AG04450 (cell line): ENCODE measurements around the gene NPTX1. TPM values are rescaled to one million over a fixed set of nuclear protein-coding genes. Genes with fewer than 3 reads are reported as not detected.
A peak's percentile ranks its signal among the peaks of the same experiment; 100 is the strongest.

Experiments used
- CTCF ChIA-PET: fragments of 300-600, 350-600 bp; formaldehyde crosslinking; extraction: SDS; loops from one replicate; lab custom pipeline; 2022; ENCODE audit warnings: antibody characterized with exemption, inconsistent platforms; lab: Charles Lee
- POLR2A ChIA-PET: fragments of 350-600 bp; formaldehyde crosslinking; extraction: SDS; loops from one replicate; lab custom pipeline; 2021; ENCODE audit warnings: antibody characterized with exemption, inconsistent platforms; lab: Yijun Ruan, JAX
- DNase-seq: peaks from one replicate; pipeline ENCODE4 v3.0.0-alpha.2; 2011; ENCODE audit warnings: low read depth, low spot score
- H3K27ac ChIP-seq: one replicate; pipeline ENCODE4 v1.5.1; 2012; ENCODE audit warnings: low read depth, low read length, control low read depth
- H3K27me3 ChIP-seq: one replicate; pipeline ENCODE4 v1.6.0; 2012; ENCODE audit warnings: low read length; ENCODE audit not compliant: control insufficient read depth, insufficient read depth
- H3K4me3 ChIP-seq: 2 replicates; pipeline ENCODE4 v1.5.1; 2011; ENCODE audit warnings: mild to moderate bottlenecking, low read depth, low read length, control low read depth
- H3K9me3 ChIP-seq: 2 replicates; pipeline ENCODE4 v1.5.1; 2012; ENCODE audit warnings: low read length; ENCODE audit not compliant: control insufficient read depth, insufficient read depth
- polyA plus RNA-seq: library from polyadenylated mRNA; depleted of rRNA; stranded (reverse); fragments of >200 nt; gene quantifications from 2 replicates; pipeline ENCODE4 v1.2.3, GENCODE V29; 2011
- TF ChIP-seq, protein P1 (sequence below): IDR thresholded peaks from 2 replicates; pipeline ENCODE4 v1.5.1; 2011; ENCODE audit warnings: low read depth, low read length, control low read depth, inconsistent platforms

NPTX1 gene
- polyA plus RNA-seq, 1 experiment = 6.5 TPM

DNA sequence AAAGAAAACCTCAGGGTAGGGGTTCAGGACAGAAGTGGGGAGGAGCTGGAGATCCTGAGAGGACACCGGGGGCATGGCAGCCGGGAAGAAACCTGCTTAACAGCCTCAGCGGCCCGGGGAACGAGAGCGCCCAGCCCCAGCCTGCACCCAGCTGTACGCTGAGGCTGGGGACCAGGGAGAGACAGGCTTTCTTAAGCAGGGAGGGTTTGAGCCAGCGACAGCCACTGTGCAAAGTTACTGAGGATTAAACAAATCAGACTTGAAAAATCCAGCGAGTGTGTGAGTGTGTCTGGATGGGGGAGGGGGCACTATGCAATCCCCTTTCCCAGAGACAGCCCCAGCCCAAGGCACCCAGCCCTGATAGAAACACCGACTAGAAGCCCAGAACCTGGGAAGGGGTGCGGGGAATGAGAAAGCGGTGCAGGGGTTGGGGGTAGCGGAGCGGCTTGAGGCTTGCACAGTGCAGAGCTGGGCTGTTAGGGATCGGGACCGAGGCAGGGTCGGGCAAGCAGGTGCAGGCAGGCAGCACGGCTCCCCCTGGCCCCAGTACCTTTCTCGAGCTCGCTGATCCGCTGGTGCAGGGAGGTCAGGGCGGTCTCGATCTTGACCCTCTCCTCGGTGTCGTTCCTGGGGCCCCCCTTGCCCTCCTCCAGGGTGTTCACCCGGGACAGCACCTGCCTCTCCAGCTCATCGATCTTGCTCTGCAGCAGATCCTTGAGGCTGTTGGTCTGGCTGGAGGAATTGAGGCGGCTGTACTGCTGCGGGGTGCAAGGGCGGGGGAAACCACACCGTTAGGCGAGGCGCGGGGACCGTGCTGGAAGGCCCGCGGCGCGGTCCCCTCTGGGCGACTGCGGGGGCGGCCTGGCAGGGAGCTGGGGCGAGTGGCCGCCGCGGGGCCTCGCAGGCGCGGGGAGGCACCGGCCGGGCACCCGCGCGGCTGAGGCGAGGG is 1.2 kb downstream of the NPTX1 start:
- Histone ChIP-seq H3K9me3 (no peaks in the 10 kb centered on the region; the same call in 1 of the 2 replicates), H3K27ac (no peak overlapping the region), H3K4me3 (peak overlapping the region; percentile 29), H3K27me3 (peaks cover 69% of the 10 kb centered on the region)
- TF ChIP-seq, protein P1, sequence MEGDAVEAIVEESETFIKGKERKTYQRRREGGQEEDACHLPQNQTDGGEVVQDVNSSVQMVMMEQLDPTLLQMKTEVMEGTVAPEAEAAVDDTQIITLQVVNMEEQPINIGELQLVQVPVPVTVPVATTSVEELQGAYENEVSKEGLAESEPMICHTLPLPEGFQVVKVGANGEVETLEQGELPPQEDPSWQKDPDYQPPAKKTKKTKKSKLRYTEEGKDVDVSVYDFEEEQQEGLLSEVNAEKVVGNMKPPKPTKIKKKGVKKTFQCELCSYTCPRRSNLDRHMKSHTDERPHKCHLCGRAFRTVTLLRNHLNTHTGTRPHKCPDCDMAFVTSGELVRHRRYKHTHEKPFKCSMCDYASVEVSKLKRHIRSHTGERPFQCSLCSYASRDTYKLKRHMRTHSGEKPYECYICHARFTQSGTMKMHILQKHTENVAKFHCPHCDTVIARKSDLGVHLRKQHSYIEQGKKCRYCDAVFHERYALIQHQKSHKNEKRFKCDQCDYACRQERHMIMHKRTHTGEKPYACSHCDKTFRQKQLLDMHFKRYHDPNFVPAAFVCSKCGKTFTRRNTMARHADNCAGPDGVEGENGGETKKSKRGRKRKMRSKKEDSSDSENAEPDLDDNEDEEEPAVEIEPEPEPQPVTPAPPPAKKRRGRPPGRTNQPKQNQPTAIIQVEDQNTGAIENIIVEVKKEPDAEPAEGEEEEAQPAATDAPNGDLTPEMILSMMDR = no peak
- DNase-seq = no peak
- ChIA-PET CTCF (interaction anchor here (0.7 kb wide), 1 partner anchor 272 kb away, joined by 8 read pairs; no protein-coding TSS in a partner anchor), POLR2A (interaction anchor here (0.6 kb wide), 1 partner anchor 56 kb away, joined by 3 read pairs; no protein-coding TSS in a partner anchor)

- ChIA-PET POLR2A (no interaction called here), CTCF (interaction anchor here (0.7 kb wide), 1 partner anchor 273 kb away, joined by 8 read pairs; no protein-coding TSS in a partner anchor)
- TF ChIP-seq, protein P1 = peak; percentile 20; the same call in 1 of the 2 replicates
- H3K9me3 ChIP-seq = no peaks in the 10 kb centered on the region; the same call in 1 of the 2 replicates
- DNase-seq = no peak
- peaks cover 62% of the 10 kb centered on the region for H3K27me3 ChIP-seq
- no peak overlapping the region for H3K4me3 ChIP-seq
- no peak overlapping the region for H3K27ac ChIP-seq
Observed at GRCh38 chr17:80474231-80474960, 2.0 kb downstream of the NPTX1 start.

DNA sequence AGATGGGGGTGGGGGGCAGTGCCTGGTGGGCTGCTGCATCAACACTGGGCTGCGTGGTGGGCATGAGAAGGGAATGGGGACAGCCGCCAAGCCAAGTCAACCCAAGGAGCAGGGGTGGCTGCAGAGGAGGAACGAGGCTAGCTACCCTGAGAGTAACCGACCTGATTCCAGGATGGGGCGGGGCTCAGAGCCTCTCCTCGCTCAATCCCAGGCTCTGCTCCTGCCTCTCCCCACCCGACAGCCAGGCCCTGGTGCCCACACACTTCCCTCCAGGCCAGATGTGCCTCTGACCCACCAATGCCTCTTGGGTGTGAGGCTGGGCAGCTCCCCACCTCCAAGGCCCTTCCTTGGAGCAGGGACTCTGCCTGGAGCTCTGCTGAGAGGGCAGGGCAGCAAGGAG is 2.7 kb downstream of the NPTX1 start:
- H3K4me3 ChIP-seq = no peak overlapping the region
- ChIA-PET POLR2A (no interaction called here), CTCF (no interaction called here)
- H3K9me3 ChIP-seq = no peaks in the 10 kb centered on the region; the same call in 1 of the 2 replicates
- H3K27me3 ChIP-seq = peaks cover 56% of the 10 kb centered on the region
- no peak overlapping the region for H3K27ac ChIP-seq
- no peak for DNase-seq
- TF ChIP-seq, protein P1 = no peak

DNA sequence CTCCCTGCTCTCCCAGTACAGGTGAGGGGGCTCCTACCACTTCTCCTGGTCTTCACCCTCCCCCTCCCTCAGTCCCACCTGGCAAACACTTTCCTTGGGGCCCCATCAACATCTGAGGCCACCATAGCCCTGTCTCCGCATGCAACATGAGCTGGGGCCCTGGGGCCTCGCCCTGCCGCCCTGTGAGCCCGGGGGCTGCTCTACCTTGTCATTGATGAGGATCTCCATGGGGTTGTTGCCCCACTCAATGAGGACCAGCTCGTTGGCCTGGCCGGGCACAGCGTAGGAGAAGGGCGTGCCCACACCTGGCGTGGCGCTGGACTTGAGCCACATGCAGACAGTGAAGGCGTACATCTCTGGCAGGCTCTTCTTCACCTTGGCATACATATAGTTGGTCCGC is 3.4 kb downstream of the NPTX1 start:
- peaks cover 55% of the 10 kb centered on the region for H3K27me3 ChIP-seq
- H3K27ac ChIP-seq = no peak overlapping the region
- TF ChIP-seq, protein P1 = no peak
- no peaks in the 10 kb centered on the region; the same call in 1 of the 2 replicates for H3K9me3 ChIP-seq
- DNase-seq = no peak
- CTCF ChIA-PET = no interaction called here
- POLR2A ChIA-PET = no interaction called here
- no peak overlapping the region for H3K4me3 ChIP-seq
